Skeletal muscle tissue (tissue), 4 donors: ENCODE measurements around the gene MAGI1. TPM values are rescaled to one million over a fixed set of nuclear protein-coding genes. Genes with fewer than 3 reads are reported as not detected.
A peak's percentile ranks its signal among the peaks of the same experiment; 100 is the strongest.

Experiments
- H3K27ac ChIP-seq: one replicate; pipeline ENCODE4 v1.7.0; 2013; ENCODE audit warnings: mild to moderate bottlenecking, low read depth, low read length, inconsistent platforms
- H3K27me3 ChIP-seq, 3 donors: one replicate each; pipeline ENCODE4 v1.7.0; 2013; ENCODE audit warnings: low read length in 3 of 3; ENCODE audit not compliant: control insufficient read depth in 3 of 3, insufficient read depth in 3 of 3
- H3K36me3 ChIP-seq, 3 donors: one replicate each; pipeline ENCODE4 v1.7.0; 2013; ENCODE audit warnings: low read length in 3 of 3; ENCODE audit not compliant: control insufficient read depth in 3 of 3, insufficient read depth in 3 of 3
- H3K4me1 ChIP-seq, 3 donors: one replicate each; pipeline ENCODE4 v1.7.0; 2013; ENCODE audit warnings: low read length in 3 of 3, mild to moderate bottlenecking in 3 of 3; ENCODE audit not compliant: control insufficient read depth in 3 of 3, insufficient read depth in 3 of 3
- H3K4me3 ChIP-seq, 3 donors: one replicate each; pipeline ENCODE4 v1.7.0; 2013; ENCODE audit warnings: low read length in 3 of 3
- H3K9ac ChIP-seq, 3 donors: one replicate each; pipeline ENCODE4 v1.7.0; 2013; ENCODE audit warnings: low read length in 3 of 3, mild to moderate bottlenecking in 3 of 3, moderate library complexity in 2 of 3, low read depth in 1 of 3
- H3K9me3 ChIP-seq, 3 donors: one replicate each; pipeline ENCODE4 v1.7.0; 2013; ENCODE audit warnings: low read length in 3 of 3; ENCODE audit not compliant: control insufficient read depth in 3 of 3
- total RNA-seq: library from RNA; depleted of rRNA; stranded (reverse); fragments of >200 nt; gene quantifications from one replicate; pipeline ENCODE4 v1.2.3, GENCODE V29; 2014
- donor health status: Osteomylitis.

MAGI1 gene
- total RNA-seq, 1 donor from 2014 or later, result 23.5 TPM

- Histone ChIP-seq H3K4me1 (no peaks in the 10 kb centered on the region), H3K36me3 (no peaks in the 10 kb centered on the region), H3K27me3 (no peaks in the 10 kb centered on the region), H3K9ac (no peak overlapping the region), H3K9me3 (no peaks in the 10 kb centered on the region), H3K4me3 (no peak overlapping the region), H3K27ac (no peak overlapping the region)
These were observed 536.2 kb downstream of the MAGI1 start for GRCh38 chr3:65502526-65502925.

DNA sequence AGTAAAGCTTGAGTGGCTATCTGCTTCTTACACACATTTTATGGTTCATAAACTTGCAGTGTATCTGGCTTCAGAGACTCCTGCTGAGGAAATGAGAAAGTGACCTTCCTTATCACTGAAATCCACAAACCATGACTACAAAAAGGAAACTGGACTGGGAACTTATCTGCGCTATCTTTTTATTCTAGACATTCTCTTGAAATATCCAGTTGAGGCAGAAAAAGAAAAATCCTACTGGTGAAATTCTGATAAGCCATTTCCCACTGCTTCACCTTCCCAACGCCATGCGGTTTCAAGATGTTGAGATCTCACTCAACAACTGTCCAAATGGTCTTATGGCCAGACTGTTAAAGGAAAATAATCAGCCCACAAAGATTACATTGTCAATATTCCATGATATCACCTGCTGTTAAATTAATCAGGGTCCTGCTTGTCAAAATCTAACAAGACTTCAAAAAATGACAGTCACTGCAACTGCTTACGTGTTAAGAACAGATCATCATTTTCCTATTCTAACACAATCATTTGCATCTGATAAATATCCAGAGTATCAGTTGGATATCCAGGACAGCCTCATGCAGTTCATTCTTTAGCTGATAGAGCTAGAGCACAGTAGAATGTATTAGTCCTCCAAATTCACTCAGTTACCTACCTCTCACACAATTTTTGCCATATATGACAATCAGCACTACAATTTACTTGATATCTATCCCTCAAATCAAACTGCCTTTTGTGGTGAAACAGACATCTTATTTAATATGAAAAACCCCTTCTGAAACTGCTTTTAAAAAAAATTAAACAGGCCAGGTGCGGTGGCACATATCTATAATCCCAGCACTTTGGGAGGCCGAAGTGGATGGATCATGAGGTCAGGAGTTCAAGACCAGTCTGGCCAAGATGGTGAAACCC is 538.1 kb downstream of the MAGI1 start:
- Histone ChIP-seq H3K27me3 (no peaks in the 10 kb centered on the region), H3K36me3 (no peaks in the 10 kb centered on the region), H3K4me3 (no peak overlapping the region), H3K9me3 (no peaks in the 10 kb centered on the region), H3K27ac (no peak overlapping the region), H3K9ac (no peak overlapping the region), H3K4me1 (no peaks in the 10 kb centered on the region)

DNA sequence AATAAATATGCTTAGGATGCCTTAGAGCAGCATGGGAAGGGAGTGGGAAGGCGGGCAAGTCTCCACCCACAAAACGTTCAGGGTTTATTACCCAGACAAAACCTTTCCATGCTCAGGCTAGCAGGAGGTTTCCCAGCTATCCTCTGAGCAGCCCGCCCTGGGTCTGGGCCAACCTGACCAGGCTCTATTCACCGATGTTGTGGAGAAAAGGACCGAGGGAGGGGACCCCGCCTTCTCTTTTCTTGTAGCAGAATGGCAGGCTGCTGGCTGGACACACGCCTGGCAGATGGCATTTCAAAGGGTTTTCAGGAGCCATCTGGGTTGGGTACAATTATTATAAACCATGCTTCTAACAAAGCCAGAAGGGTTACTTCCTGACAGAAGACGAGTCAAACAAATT is 540.9 kb downstream of the MAGI1 start:
- Histone ChIP-seq H3K36me3 (no peaks in the 10 kb centered on the region), H3K4me3 (peak overlapping the region in 1 of 3 donors; percentile 18), H3K27ac (no peak overlapping the region), H3K4me1 (peaks cover 7% of the 10 kb centered on the region in 3 donors), H3K9me3 (no peaks in the 10 kb centered on the region), H3K9ac (no peak overlapping the region), H3K27me3 (no peaks in the 10 kb centered on the region)

- no peaks in the 10 kb centered on the region for H3K9me3 ChIP-seq
- H3K9ac ChIP-seq, result no peak overlapping the region
These were observed 541.5 kb downstream of the MAGI1 start for GRCh38 chr3:65497236-65497635.

DNA sequence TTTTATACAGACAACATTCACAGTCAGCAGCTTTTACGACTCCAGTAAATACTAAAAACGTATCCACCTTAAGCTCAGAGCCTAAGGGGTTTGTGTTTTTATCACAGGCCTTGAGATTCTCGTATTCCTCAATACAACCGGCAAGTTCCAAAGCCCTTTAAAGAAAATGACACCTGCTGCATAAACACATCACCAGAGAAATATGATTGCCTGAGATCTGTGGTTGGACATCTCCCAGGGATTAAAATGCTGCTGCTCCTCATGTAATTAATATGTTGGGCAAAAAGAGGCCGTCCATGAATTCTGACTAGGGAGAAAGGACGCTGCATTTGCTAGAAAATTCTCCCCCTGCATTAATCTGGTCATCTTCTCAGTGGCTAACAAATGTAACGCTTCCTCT is 544.8 kb downstream of the MAGI1 start:
- H3K4me1 ChIP-seq, result peaks cover 7% of the 10 kb centered on the region in 3 donors
- H3K4me3 ChIP-seq, result no peak overlapping the region
- no peaks in the 10 kb centered on the region for H3K27me3 ChIP-seq
- no peak overlapping the region for H3K9ac ChIP-seq
- H3K27ac ChIP-seq, result no peak overlapping the region
- H3K9me3 ChIP-seq, result no peaks in the 10 kb centered on the region
- no peaks in the 10 kb centered on the region for H3K36me3 ChIP-seq

More at GRCh38 chr3:65497236-65497635, 541.5 kb downstream of the MAGI1 start:
- Histone ChIP-seq H3K27me3 (no peaks in the 10 kb centered on the region), H3K36me3 (no peaks in the 10 kb centered on the region), H3K4me1 (peaks cover 7% of the 10 kb centered on the region in 3 donors), H3K4me3 (no peak overlapping the region), H3K27ac (no peak overlapping the region)

GRCh38 chr3:65493371-65493882 is 545.3 kb downstream of the MAGI1 start:
- H3K27me3 ChIP-seq, result no peaks in the 10 kb centered on the region
- H3K9ac ChIP-seq, result no peak overlapping the region
- no peak overlapping the region for H3K4me3 ChIP-seq
- no peaks in the 10 kb centered on the region for H3K36me3 ChIP-seq
- H3K27ac ChIP-seq, result no peak overlapping the region
- peaks cover 7% of the 10 kb centered on the region in 3 donors for H3K4me1 ChIP-seq
- no peaks in the 10 kb centered on the region for H3K9me3 ChIP-seq

GRCh38 chr3:65492249-65492648 is 546.5 kb downstream of the MAGI1 start:
- H3K4me1 ChIP-seq, result peaks cover 7 to 9% (median 9%) of the 10 kb centered on the region in 3 donors
- H3K9me3 ChIP-seq, result no peaks in the 10 kb centered on the region
- no peak overlapping the region for H3K4me3 ChIP-seq
- H3K9ac ChIP-seq, result no peak overlapping the region
- no peaks in the 10 kb centered on the region for H3K36me3 ChIP-seq
- no peaks in the 10 kb centered on the region for H3K27me3 ChIP-seq
- H3K27ac ChIP-seq, result no peak overlapping the region

GRCh38 chr3:65490114-65490513 is 548.6 kb downstream of the MAGI1 start:
- H3K36me3 ChIP-seq, result no peaks in the 10 kb centered on the region
- no peak overlapping the region for H3K9ac ChIP-seq
- no peak overlapping the region for H3K4me3 ChIP-seq
- H3K4me1 ChIP-seq, result peaks cover 26 to 30% (median 29%) of the 10 kb centered on the region in 3 donors
- no peak overlapping the region for H3K27ac ChIP-seq
- no peaks in the 10 kb centered on the region for H3K9me3 ChIP-seq
- no peaks in the 10 kb centered on the region for H3K27me3 ChIP-seq

GRCh38 chr3:65489253-65489652 is 549.5 kb downstream of the MAGI1 start:
- H3K4me3 ChIP-seq, result no peak overlapping the region
- no peaks in the 10 kb centered on the region for H3K27me3 ChIP-seq
- no peak overlapping the region for H3K9ac ChIP-seq
- no peaks in the 10 kb centered on the region for H3K9me3 ChIP-seq
- H3K4me1 ChIP-seq, result peaks cover 31 to 35% (median 34%) of the 10 kb centered on the region in 3 donors
- no peaks in the 10 kb centered on the region for H3K36me3 ChIP-seq
- H3K27ac ChIP-seq, result no peak overlapping the region

DNA sequence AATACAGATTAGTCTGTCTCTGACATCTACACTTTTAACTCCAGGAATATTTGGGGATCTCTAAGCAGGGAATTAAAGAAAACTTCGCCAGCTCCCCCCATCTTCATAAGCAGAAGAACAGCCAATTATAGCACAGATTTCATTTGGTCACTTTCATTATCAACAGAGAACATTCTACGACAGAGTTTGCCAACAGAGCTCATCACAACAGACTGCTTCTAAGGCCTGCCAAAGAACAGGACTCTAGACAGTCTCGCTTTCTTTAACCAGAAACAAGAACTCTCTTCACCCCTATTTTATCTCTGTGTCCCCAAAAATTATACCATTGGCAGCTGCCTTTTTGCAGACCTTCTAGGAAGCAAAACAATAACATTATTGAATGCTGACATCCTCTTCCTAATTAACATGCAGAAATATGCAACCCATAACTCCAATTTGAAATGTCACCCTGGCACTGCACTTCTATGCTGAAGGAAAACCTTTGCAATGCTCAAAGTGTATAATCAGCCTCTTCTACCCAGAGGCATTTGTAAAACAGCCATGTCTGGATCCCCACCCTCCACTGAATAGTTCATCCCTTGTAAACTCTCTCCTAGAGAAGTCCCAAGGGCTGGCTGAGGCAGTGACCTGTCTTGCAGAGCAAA is 552.8 kb downstream of the MAGI1 start:
- Histone ChIP-seq H3K27ac (peak overlapping the region; percentile 73), H3K9ac (peak overlapping the region in 2 of 3 donors; percentile 28 to 40), H3K36me3 (no peaks in the 10 kb centered on the region), H3K9me3 (no peaks in the 10 kb centered on the region), H3K27me3 (no peaks in the 10 kb centered on the region), H3K4me3 (peak overlapping the region in 2 of 3 donors; percentile 6 to 17), H3K4me1 (peaks cover 44 to 51% (median 50%) of the 10 kb centered on the region in 3 donors)
